H1 (cell line): ENCODE data around the gene BTBD16.

ENCODE experiments used
- CTCF ChIP-seq, 3 experiments: IDR thresholded peaks; 1 replicate in 2 of 3; 2 replicates in 1 of 3; pipeline versions ENCODE4 v1.5.1 to v1.6.1; 2011; ENCODE audit warnings: low read length in 3 of 3, mild to moderate bottlenecking in 3 of 3, inconsistent platforms in 2 of 3, low read depth in 1 of 3, moderate library complexity in 1 of 3; ENCODE audit not compliant: insufficient read depth in 1 of 3; ENCODE audit errors: control extremely low read depth in 1 of 3
- FOSL1 ChIP-seq: IDR thresholded peaks from 2 replicates; pipeline ENCODE4 v1.6.1; 2011; ENCODE audit warnings: mild to moderate bottlenecking, low read depth, low read length, moderate library complexity; ENCODE audit not compliant: insufficient read depth
- RAD21 ChIP-seq, 2 experiments: IDR thresholded peaks in 1 of 2; conservative IDR thresholded peaks in 1 of 2; 2 replicates each; pipeline ENCODE4 v1.6.1; 2011; ENCODE audit warnings: low read depth in 2 of 2, low read length in 2 of 2, improper control_type of control experiment in 1 of 2, inconsistent platforms in 1 of 2, mild to moderate bottlenecking in 1 of 2, moderate library complexity in 1 of 2

- TF ChIP-seq CTCF (IDR thresholded peaks at IDR 0.05; ENCODE audit: control extremely low read depth in 1 of 3, insufficient read depth in 1 of 3, low read depth in 1 of 3, low read length in 3 of 3) (no peak), RAD21 (IDR thresholded peaks at IDR 0.05 in 1 of 2, conservative IDR thresholded peaks at IDR 0.05 in 1 of 2; ENCODE audit: low read depth in 2 of 2, low read length in 2 of 2) (no peak), FOSL1 (no peak)
Observed at GRCh38 chr10:122301055-122301810, 30.1 kb downstream of the BTBD16 start.
